GM21528 (cell line): ENCODE data around the gene EPHA1.

ENCODE experiments used
- ATAC-seq: cut with Tn5 transposase; IDR thresholded peaks from one replicate; pipeline ENCODE4 v1.9.1; 2021; ENCODE audit warnings: mild to moderate bottlenecking, moderate library complexity; ENCODE audit not compliant: unreplicated experiment, low FRiP score

Gene EPHA1

GRCh38 chr7:143375298-143376034 is 33.2 kb downstream of the EPHA1 start:
- ATAC-seq = no peak

- no peak for ATAC-seq
Measured at GRCh38 chr7:143374561-143374960, 34.1 kb downstream of the EPHA1 start.

- no peak for ATAC-seq
Measured at GRCh38 chr7:143373255-143373794, 35.3 kb downstream of the EPHA1 start.

GRCh38 chr7:143372070-143372469 is 36.6 kb downstream of the EPHA1 start:
- ATAC-seq = no peak

- ATAC-seq = no peak
Measured at GRCh38 chr7:143369678-143370651, 38.7 kb downstream of the EPHA1 start.

GRCh38 chr7:143368387-143368786 is 40.3 kb downstream of the EPHA1 start:
- no peak for ATAC-seq

- no peak for ATAC-seq
Measured at GRCh38 chr7:143367972-143368371, 40.7 kb downstream of the EPHA1 start.

GRCh38 chr7:143363016-143363937 is 45.4 kb downstream of the EPHA1 start:
- ATAC-seq = no peak

- ATAC-seq = no peak
Measured at GRCh38 chr7:143362131-143363015, 46.3 kb downstream of the EPHA1 start, which contains the start of gene FAM131B. Gene FAM131B, minus strand, starts transcription at chr7:143362713. Its CDS starts 110 bp downstream, at chr7:143362603.

- ATAC-seq = no peak
Measured at GRCh38 chr7:143361552-143362130, 47.0 kb downstream of the EPHA1 start.

GRCh38 chr7:143360788-143361551 is 47.7 kb downstream of the EPHA1 start:
- no peak for ATAC-seq

- ATAC-seq = no peak
Measured at GRCh38 chr7:143359771-143360353, 48.8 kb downstream of the EPHA1 start.

GRCh38 chr7:143358626-143359025 is 50.0 kb downstream of the EPHA1 start:
- ATAC-seq = no peak

GRCh38 chr7:143356414-143357050 is 52.1 kb downstream of the EPHA1 start:
- ATAC-seq = no peak

- ATAC-seq = no peak
Measured at GRCh38 chr7:143355450-143356385, 52.9 kb downstream of the EPHA1 start.

GRCh38 chr7:143354965-143355364 is 53.7 kb downstream of the EPHA1 start:
- ATAC-seq = no peak
